Measurements from ENCODE around the gene KCNG2.

Gene KCNG2

GRCh38 chr18:79940126-79940813, 142.5 kb downstream of the KCNG2 start:
- no peak overlapping the region for H3K4me3 ChIP-seq (replicated peaks in 1 of 2; ENCODE audit: low read depth in 2 of 2, low read length in 2 of 2)
- TF ChIP-seq CTCF (IDR thresholded peaks at IDR 0.05; ENCODE audit: low read depth, low read length), result no peak
- no peak for DNase-seq (ENCODE audit: low read depth in 2 of 2)

GRCh38 chr18:79940814-79941472, 143.2 kb downstream of the KCNG2 start:
- H3K4me3 ChIP-seq (replicated peaks in 1 of 2; ENCODE audit: low read depth in 2 of 2, low read length in 2 of 2), result no peak overlapping the region
- no peak for DNase-seq (ENCODE audit: low read depth in 2 of 2)
- TF ChIP-seq CTCF (IDR thresholded peaks at IDR 0.05; ENCODE audit: low read depth, low read length), result no peak

GRCh38 chr18:79941473-79942119, 143.9 kb downstream of the KCNG2 start:
- TF ChIP-seq CTCF (IDR thresholded peaks at IDR 0.05; ENCODE audit: low read depth, low read length), result no peak
- no peak for DNase-seq (ENCODE audit: low read depth in 2 of 2)
- no peak overlapping the region for H3K4me3 ChIP-seq (replicated peaks in 1 of 2; ENCODE audit: low read depth in 2 of 2, low read length in 2 of 2)

GRCh38 chr18:79942211-79942610, 144.5 kb downstream of the KCNG2 start:
- no peak for TF ChIP-seq CTCF (IDR thresholded peaks at IDR 0.05; ENCODE audit: low read depth, low read length)
- no peak overlapping the region for H3K4me3 ChIP-seq (replicated peaks in 1 of 2; ENCODE audit: low read depth in 2 of 2, low read length in 2 of 2)
- no peak for DNase-seq (ENCODE audit: low read depth in 2 of 2)

- H3K4me3 ChIP-seq (replicated peaks in 1 of 2; ENCODE audit: low read depth in 2 of 2, low read length in 2 of 2), result no peak overlapping the region
- no peak for DNase-seq (ENCODE audit: low read depth in 2 of 2)
- no peak for TF ChIP-seq CTCF (IDR thresholded peaks at IDR 0.05; ENCODE audit: low read depth, low read length)
Measured at GRCh38 chr18:79942786-79943607, 145.3 kb downstream of the KCNG2 start.

- DNase-seq (ENCODE audit: low read depth in 2 of 2), result no peak
- TF ChIP-seq CTCF (IDR thresholded peaks at IDR 0.05; ENCODE audit: low read depth, low read length), result no peak
- no peak overlapping the region for H3K4me3 ChIP-seq (replicated peaks in 1 of 2; ENCODE audit: low read depth in 2 of 2, low read length in 2 of 2)
Measured at GRCh38 chr18:79943608-79944125, 145.9 kb downstream of the KCNG2 start.

Measured in cardiac fibroblast (primary cell).